Stimulated activated CD8-positive, alpha-beta memory T cell treated with anti-CD3 and anti-CD28 coated beads, Interleukin-4, amount 100 ng/mL, for 48 hours (primary cell): ENCODE measurements around the gene HNRNPL.
"Not testable (repeated sequence)": the region's sequence is repeated elsewhere in the genome, so short reads cannot be mapped to it uniquely, and the experiment has no call there.

Experiments used
- DNase-seq: peaks from one replicate; pipeline ENCODE4 v3.0.0-alpha.2; 2020

Gene HNRNPL

DNA sequence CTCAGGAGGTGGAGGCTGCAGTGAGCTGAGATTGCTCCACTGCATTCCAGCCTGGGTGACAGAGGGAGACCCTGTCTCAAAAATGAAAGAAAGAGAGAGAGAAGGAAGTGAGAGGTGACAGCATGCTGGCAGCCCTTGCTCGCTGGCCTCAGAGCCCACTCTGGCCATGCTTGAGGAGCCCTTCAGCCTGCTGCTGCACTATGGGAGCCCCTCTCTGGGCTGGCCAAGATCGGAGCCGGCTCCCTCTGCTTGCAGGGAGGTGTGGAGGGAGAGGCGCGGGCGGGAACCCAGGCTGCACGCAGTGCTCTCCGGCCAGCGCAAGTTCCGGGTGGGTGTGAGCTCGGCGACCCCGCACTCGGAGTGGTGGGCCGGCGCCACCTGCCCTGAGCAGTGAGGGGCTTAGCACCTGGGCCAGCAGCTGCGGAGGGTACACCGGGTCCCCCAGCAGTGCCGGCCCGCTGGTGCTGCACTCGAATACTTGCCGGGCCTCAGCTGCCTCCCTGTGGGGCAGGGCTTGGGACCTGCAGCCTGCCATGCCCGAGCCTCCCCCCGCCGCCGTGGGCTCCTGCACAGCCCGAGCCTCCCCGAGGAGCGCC lies 28.5 kb downstream of the HNRNPL start:
- DNase-seq = not testable (repeated sequence)

GRCh38 chr19:38819231-38819920 lies 30.4 kb downstream of the HNRNPL start:
- no peak for DNase-seq

DNA sequence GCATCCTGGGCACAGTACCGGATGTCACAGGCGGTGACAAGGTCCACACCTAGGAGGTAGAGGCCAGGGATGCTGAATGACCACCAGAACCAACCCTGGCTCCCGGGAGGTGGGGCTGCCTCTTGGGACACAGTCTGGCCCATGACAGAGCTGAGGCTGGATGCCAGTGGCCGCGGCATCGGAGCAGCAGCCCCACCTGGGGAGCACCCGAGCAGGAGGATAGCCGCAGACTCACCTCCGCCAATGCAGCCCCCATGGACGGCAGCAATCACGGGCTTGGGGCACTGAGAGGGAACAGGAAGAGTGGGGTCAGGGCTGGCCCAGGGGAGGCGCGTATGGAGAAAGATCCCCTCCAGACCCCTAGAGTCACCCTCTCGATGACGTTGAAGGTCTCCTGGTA lies 32.7 kb downstream of the HNRNPL start:
- DNase-seq = no peak

GRCh38 chr19:38816131-38816750 lies 33.5 kb downstream of the HNRNPL start:
- DNase-seq = no peak

DNA sequence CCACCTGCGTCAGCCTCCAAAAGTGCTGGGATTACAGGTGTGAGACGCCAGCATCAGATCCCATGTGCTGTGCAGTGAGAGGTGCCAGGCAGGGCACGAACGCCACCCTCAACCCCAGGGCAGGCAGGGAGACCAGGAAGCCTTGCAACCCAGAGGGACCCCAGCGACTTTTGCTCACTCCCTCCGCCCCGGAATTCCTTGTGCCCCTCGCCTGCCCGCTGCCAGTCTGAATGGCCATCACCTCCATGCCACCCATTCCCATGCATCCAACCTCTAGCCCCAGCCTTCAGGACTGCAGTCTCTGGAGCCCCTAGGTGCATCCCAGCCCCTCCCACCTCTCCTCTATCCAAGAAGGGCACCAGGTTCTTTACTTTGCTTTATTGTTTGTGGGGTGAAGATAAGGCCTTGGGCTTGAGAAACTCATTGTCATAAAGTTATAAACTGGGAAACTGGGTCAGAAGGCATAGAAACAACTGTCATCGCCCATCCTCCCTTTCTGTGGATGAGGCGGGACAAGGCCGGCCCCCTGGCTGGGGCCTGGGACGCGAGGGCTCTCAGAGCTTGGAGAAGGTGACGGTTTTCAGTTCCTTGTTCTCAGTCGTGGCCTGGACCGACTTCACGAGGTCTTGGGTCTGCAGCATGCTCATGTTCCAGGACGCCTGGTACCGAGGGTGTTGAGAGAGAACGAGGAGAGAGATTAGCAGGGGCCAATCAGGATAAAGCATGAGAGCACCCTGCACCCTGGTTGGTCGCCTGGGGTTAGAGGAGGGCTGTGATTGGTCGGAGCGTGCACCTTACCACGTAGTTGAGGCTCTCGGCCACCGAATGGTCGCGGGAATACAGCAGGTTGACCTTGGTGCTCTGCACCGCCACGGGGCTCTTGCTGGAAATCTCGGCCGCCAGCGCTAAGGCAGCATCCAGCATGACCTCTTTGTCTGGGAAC lies 34.5 kb downstream of the HNRNPL start:
- DNase-seq = no peak

DNA sequence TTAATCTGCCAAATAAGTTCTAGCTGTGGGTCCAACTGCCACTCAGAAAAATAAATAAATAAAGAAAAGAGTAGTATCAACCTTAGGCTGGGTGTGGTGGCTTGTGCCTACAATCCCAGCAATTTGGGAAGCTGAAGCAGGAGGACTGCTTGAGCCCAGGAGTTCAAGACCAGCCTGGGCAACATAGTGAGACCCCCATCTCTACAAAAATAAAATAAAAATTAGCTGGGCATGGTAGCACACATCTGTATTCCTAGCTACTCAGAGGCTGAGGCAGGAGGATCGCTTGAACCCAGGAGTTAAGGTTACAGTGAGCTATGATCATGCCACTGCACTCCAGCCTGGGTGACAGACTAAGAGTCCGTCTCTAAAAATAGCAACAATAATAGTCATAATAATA lies 35.9 kb downstream of the HNRNPL start:
- not testable (repeated sequence) for DNase-seq

- no peak for DNase-seq
These were observed 36.5 kb downstream of the HNRNPL start for GRCh38 chr19:38813323-38813722.

GRCh38 chr19:38812841-38813320 lies 36.9 kb downstream of the HNRNPL start, which contains the start of gene LGALS4:
TSS of gene LGALS4 (minus strand) at chr19:38812945. CDS start at chr19:38812886, 59 bp downstream.
- no peak for DNase-seq

DNA sequence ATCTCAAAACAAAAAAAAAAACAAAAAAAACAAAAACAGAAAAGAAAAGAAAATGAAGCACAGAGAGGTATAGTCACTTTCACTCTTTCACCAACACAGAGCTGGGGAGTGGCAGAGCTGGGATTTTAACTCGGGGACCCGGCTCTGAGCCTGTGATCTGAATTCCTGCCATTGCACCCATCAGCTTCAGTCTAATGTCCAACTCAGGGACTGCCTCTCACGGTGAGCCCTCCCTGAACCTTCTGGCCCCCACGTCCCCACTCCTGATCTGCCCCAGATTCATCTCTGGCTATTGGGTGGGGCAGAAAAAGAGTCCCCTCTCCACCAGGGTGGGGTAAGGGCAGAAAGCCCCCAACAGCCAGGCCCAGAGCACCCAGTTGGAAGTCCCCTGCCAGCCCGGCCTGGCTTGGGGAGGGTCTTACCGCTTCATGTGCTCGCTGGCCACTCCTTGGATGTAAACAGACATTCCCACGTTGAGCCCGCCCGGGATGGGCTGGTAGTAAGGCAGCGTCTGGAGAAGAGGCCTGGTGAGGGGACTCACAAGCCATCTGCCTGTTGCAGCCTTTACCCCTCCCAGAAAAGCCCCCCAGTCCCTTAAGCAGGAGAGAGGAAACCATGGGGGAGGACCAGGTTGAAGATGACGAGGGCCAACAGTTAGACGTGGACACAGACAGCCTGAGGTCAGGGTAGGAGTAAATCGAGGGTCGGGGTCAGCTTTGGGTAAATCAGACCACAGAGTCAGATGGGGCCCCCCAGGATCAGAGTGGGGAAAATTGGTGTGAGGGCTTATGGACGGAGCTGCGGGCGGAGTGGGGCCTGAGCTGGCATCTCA lies 37.6 kb downstream of the HNRNPL start:
- no peak for DNase-seq

DNA sequence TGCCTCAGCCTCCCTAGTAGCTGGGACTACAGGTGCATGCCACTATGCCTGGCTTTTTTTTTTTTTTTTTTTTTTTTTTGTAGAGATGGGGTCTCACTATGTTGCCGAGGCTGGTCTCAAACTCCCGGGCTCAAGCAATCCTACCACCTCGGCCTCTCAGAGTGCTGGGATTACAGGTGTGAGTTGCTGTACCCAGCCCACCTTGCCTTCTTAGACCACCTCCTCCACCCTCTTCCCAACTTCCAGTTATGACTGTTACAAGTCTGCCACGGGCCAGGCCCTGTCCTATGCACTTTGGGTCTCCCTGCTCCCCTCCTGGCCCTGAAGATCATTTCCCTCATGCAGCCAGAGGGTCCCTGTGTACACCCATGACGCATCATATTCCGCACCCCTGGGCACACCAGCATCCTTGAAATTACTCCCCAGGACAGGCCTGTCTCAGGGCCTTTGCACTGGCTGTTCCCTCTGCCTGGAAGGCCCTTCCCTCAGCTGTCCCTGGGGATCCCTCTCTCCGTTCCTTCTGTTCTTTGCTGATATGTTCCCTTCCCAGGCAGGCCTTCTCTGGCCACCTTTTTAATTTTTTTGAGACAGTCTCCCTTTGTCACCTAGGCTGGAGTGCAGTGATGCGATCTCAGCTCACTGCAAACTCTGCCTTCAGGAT lies 40.1 kb downstream of the HNRNPL start:
- no peak for DNase-seq

DNA sequence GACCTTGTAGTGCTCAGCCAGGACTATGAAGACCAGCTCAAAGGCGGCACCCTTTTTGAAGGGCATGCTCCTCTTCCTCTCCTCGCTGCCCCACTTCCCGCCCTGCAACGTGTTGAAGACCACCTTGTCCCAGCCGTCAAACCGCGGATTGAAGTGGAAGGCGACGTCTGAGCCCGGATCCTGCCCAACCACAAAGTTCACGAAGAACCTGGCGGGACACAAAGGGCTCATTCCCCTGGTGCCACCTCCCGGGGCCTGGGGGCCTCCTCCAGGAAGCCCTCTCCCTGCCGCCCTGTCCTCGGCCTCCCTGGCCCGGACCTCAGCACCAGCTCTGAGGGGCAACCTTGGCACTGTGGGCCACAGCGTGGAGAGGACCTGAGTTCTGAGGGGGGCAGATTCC lies 41.0 kb downstream of the HNRNPL start:
- DNase-seq = no peak

DNA sequence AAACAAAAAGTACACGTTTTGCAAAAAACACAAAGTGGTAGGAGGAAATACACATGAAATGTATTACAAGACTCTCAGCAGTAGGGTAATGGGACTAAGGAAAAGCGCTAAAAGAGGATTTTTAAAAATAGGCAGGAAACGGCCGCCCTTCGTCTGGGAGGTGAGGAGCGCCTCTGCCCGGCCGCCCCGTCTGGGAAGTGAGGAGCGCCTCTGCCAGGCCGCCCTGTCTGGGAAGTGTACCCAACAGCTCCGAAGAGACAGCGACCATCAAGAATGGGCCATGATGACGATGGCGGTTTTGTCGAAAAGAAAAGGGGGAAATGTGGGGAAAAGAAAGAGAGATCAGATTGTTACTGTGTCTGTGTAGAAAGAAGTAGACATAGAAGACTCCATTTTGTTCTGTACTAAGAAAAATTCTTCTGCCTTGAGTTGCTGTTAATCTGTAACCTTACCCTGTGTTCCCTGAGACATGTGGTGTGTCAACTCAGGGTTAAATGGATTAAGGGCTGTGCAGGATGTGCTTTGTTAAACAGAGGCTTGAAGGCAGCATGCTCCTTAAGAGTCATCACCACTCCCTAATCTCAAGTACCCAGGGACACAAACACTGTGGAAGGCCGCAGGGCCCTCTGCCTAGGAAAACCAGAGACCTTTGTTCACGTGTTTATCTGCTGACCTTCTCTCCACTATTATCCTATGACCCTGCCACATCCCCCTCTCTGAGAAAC lies 42.2 kb downstream of the HNRNPL start:
- DNase-seq = not testable (repeated sequence)

- no peak for DNase-seq
These were observed 43.4 kb downstream of the HNRNPL start for GRCh38 chr19:38806371-38806770.

GRCh38 chr19:38805180-38805579 lies 44.6 kb downstream of the HNRNPL start:
- no peak for DNase-seq

DNA sequence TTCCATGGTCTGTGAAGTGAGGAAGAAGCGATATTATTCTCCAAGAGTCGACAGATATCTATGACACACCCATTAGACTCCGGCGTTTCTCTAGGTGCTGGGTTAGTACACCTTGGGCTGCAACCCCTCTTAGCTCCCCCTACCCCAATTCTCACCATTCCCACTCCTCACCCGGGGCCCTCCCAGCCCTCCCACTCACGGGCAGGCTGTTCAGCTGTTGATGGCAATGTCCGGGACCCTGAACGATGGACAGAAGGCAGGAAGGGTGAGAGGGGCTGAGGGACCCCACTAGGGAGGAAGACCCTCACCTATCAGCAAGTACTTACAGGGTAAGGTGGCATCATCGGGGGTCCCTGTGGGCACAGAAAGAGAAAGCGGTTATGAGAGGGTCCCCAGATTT lies 46.2 kb downstream of the HNRNPL start:
- DNase-seq = no peak

DNA sequence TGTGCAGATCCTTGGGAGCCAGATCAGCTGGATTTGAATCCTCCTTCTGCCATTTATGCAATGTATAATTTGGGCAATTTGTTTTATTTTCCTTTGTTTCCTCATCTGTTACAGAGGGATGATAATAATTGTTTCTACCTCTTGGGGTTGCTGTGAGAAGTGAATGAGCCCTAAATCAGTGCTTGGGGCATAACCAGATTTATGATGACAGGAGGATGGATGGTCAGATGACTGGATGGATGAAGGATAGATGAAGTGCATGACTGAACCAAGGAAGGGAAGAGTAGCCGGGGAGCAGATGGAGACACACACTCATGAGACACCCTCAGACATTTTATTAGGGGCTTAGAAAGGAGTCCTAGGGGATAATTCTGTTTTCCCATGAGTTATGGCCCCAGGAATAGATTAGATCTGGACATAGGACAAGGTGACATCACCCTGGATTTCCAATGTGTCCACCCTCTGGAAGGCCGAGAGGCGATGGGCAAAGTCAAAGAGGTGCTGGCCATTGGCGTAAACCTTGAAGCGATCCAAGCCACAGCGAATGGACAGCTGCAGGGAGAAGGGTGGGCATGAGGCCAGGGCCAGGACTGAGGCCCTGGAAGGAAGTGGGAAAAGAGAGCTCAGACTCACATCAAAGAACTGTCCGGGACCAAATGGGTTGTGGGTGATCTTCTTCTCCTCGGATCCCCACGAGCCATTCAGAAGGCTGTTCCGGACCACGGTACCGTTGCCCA lies 48.3 kb downstream of the HNRNPL start:
- no peak for DNase-seq

- no peak for DNase-seq
These were observed 49.0 kb downstream of the HNRNPL start for GRCh38 chr19:38800577-38801347.

DNA sequence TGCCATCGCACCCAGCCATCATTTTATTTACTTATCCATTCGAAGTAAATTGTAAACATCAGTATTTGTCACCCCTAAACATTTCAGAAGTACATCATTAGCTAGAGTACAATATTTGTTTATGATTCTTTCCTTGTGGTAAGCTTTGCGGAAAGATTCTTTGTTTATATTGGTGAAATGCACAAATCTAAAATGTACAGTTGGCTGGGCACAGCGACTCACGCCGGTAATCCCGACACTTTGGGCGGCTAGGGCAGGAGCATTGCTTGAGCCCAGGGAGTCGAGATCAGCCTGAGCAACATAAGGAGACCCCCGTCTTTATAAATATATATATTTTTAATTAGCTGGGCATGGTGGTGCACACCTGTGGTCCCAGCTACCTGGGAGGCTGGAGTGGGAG lies 50.7 kb downstream of the HNRNPL start:
- no peak for DNase-seq

GRCh38 chr19:38797781-38798180 lies 52.0 kb downstream of the HNRNPL start:
- not testable (repeated sequence) for DNase-seq
